GM18909 (cell line): ENCODE measurements around the gene FOXA3.

Source experiments
- ATAC-seq: cut with Tn5 transposase; IDR thresholded peaks from one replicate; pipeline ENCODE4 v1.9.1; 2021; ENCODE audit warnings: mild to moderate bottlenecking; ENCODE audit not compliant: unreplicated experiment, poor library complexity

FOXA3 gene

GRCh38 chr19:45913874-45914830, 50.0 kb downstream of the FOXA3 start, which contains the start of gene NANOS2:
NANOS2 (minus strand) TSS chr19:45914778; CDS start chr19:45914693, 85 bp downstream.
- ATAC-seq, result no peak

- ATAC-seq, result no peak
These were observed 53.4 kb downstream of the FOXA3 start for GRCh38 chr19:45917421-45918091.

GRCh38 chr19:45918721-45919120, 54.6 kb downstream of the FOXA3 start:
- no peak for ATAC-seq

GRCh38 chr19:45919678-45920077, 55.6 kb downstream of the FOXA3 start:
- no peak for ATAC-seq

GRCh38 chr19:45920458-45920857, 56.3 kb downstream of the FOXA3 start:
- ATAC-seq, result no peak

- no peak for ATAC-seq
These were observed 58.2 kb downstream of the FOXA3 start for GRCh38 chr19:45922281-45922680.
